ENCODE measurements around the gene GTSE1. TPM values are rescaled to one million over a fixed set of nuclear protein-coding genes. Genes with fewer than 3 reads are reported as not detected.

Gene GTSE1
- total RNA-seq, 1 experiment from 2014 or later = 46.1 TPM

GRCh38 chr22:46327691-46328465, 31.2 kb downstream of the GTSE1 start:
- Histone ChIP-seq H3K9ac (ENCODE audit: low read length) (no peak overlapping the region), H3K9me3 (ENCODE audit: control insufficient read depth in 1 of 2, insufficient read depth in 1 of 2, low read depth in 1 of 2, low read length in 2 of 2) (no peaks in the 10 kb centered on the region), H2AFZ (ENCODE audit: low read depth, low read length, poor library complexity, severe bottlenecking) (no peak overlapping the region), H3K36me3 (ENCODE audit: control insufficient read depth in 1 of 2, insufficient read depth in 2 of 2, low read length in 2 of 2) (peaks cover 36 to 39% of the 10 kb centered on the region in 2 experiments; a peak in 3 of 4 replicates), H3K27me3 (ENCODE audit: insufficient read depth, low read length) (no peaks in the 10 kb centered on the region), H3K27ac (ENCODE audit: low read depth, low read length) (no peak overlapping the region), H3K4me2 (ENCODE audit: low read length) (no peak overlapping the region), H3K4me1 (ENCODE audit: control insufficient read depth in 1 of 2, insufficient read depth in 2 of 2, low read length in 2 of 2) (no peaks in the 10 kb centered on the region), H3K9me2 (ENCODE audit: insufficient read depth) (no peaks in the 10 kb centered on the region), H3K4me3 (replicated peaks in 1 of 2; ENCODE audit: low read depth in 1 of 2, low read length in 2 of 2) (no peak overlapping the region), H4K20me1 (ENCODE audit: insufficient read depth) (no peaks in the 10 kb centered on the region), H3K79me2 (ENCODE audit: insufficient read depth, low read length) (no peaks in the 10 kb centered on the region)
- no TSS peak for BruUV-seq (replicated peaks)
- intact Hi-C loops (cut with micrococcal nuclease) = no loop called here
- TF ChIP-seq EZH2 (IDR thresholded peaks at IDR 0.05) (no peak), TCF7L2 (IDR thresholded peaks at IDR 0.05; ENCODE audit: borderline replicate concordance, extremely low read depth, insufficient read depth, insufficient read length) (no peak), REST (IDR thresholded peaks at IDR 0.05; ENCODE audit: low read depth) (no peak), CEBPB (IDR thresholded peaks at IDR 0.05; ENCODE audit: low read depth) (no peak), ZNF274 (IDR thresholded peaks at IDR 0.05; ENCODE audit: low read depth, low read length) (no peak), SP1 (IDR thresholded peaks at IDR 0.05; ENCODE audit: low read depth) (no peak), CBX3 (IDR thresholded peaks at IDR 0.05; ENCODE audit: low read depth) (no peak), RAD21 (IDR thresholded peaks at IDR 0.05; ENCODE audit: low read depth) (no peak), CTCF (IDR thresholded peaks at IDR 0.05 in 2 of 3, conservative IDR thresholded peaks at IDR 0.05 in 1 of 3; ENCODE audit: borderline replicate concordance in 1 of 3, insufficient read depth in 1 of 3, low read depth in 2 of 3, low read length in 2 of 3) (no peak), YY1 (IDR thresholded peaks at IDR 0.05; ENCODE audit: extremely low read depth, insufficient replicate concordance, low read depth, low read length) (no peak), JUND (IDR thresholded peaks at IDR 0.05) (no peak), EZH2phosphoT487 (IDR thresholded peaks at IDR 0.05; ENCODE audit: borderline replicate concordance) (no peak)
- TF ChIP-seq, protein P1, sequence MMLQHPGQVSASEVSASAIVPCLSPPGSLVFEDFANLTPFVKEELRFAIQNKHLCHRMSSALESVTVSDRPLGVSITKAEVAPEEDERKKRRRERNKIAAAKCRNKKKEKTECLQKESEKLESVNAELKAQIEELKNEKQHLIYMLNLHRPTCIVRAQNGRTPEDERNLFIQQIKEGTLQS (IDR thresholded peaks at IDR 0.05) = no peak
- POLR2A ChIA-PET = no interaction called here
- CTCF ChIA-PET = no interaction called here
- RAD21 ChIA-PET (ENCODE audit: low non-redundant PET in 1 of 2, low total read pairs in 2 of 2, uncharacterized antibody in 2 of 2, unreplicated experiment in 2 of 2) = no interaction called here
- DNase-seq (ENCODE audit: low read depth, low spot score) (no peak), ATAC-seq (no peak)
